GM18526 (cell line): ENCODE data around the gene TAS2R38.

Experiments
- POLR2A ChIP-seq: IDR thresholded peaks from 3 replicates; pipeline ENCODE4 v1.6.1; 2011; ENCODE audit not compliant: insufficient read length; ENCODE audit errors: extremely low read depth

TAS2R38 gene

GRCh38 chr7:141946796-141947195, 26.8 kb downstream of the TAS2R38 start, which contains the start of gene CLEC5A:
TSS of gene CLEC5A (minus strand) at chr7:141946974. CDS start at chr7:141946292, 682 bp downstream.
- no peak for TF ChIP-seq POLR2A

GRCh38 chr7:141945356-141945755, 28.2 kb downstream of the TAS2R38 start:
- TF ChIP-seq POLR2A, result no peak

- no peak for TF ChIP-seq POLR2A
These were observed 28.8 kb downstream of the TAS2R38 start for GRCh38 chr7:141944811-141945210.

- TF ChIP-seq POLR2A, result no peak
These were observed 29.7 kb downstream of the TAS2R38 start for GRCh38 chr7:141943846-141944245.

- TF ChIP-seq POLR2A, result no peak
These were observed 32.5 kb downstream of the TAS2R38 start for GRCh38 chr7:141941075-141941474.

GRCh38 chr7:141930211-141930610, 43.4 kb downstream of the TAS2R38 start:
- no peak for TF ChIP-seq POLR2A

- no peak for TF ChIP-seq POLR2A
These were observed 44.8 kb downstream of the TAS2R38 start for GRCh38 chr7:141928845-141929195.

- no peak for TF ChIP-seq POLR2A
These were observed 45.3 kb downstream of the TAS2R38 start for GRCh38 chr7:141928146-141928844.
